ENCODE data around the gene MAEA.
"Not testable (repeated sequence)": the region's sequence is repeated elsewhere in the genome, so short reads cannot be mapped to it uniquely, and the experiment has no call there.

The MAEA gene

GRCh38 chr4:1279253-1279652, 10.4 kb upstream of the MAEA start:
- no peak for DNase-seq (ENCODE audit: low spot score)

GRCh38 chr4:1283711-1284110, 6.0 kb upstream of the MAEA start:
- no peak for DNase-seq (ENCODE audit: low spot score)

- DNase-seq (ENCODE audit: low spot score): no peak
These were observed 4.4 kb upstream of the MAEA start for GRCh38 chr4:1285151-1285789.

GRCh38 chr4:1285790-1286553, 3.7 kb upstream of the MAEA start:
- DNase-seq (ENCODE audit: low spot score): no peak

GRCh38 chr4:1288786-1289185, 905 bp upstream of the MAEA start:
- DNase-seq (ENCODE audit: low spot score): no peak

- no peak for DNase-seq (ENCODE audit: low spot score)
These were observed 680 bp downstream of the MAEA start for GRCh38 chr4:1290165-1290977.

- no peak for DNase-seq (ENCODE audit: low spot score)
These were observed 1.4 kb downstream of the MAEA start for GRCh38 chr4:1291091-1291490.

GRCh38 chr4:1291996-1292702, 2.5 kb downstream of the MAEA start:
- DNase-seq (ENCODE audit: low spot score): no peak

GRCh38 chr4:1292703-1293011, 3.0 kb downstream of the MAEA start:
- DNase-seq (ENCODE audit: low spot score): not testable (repeated sequence)

GRCh38 chr4:1293531-1293941, 3.8 kb downstream of the MAEA start:
- DNase-seq (ENCODE audit: low spot score): no peak

GRCh38 chr4:1293991-1294390, 4.3 kb downstream of the MAEA start:
- no peak for DNase-seq (ENCODE audit: low spot score)

- no peak for DNase-seq (ENCODE audit: low spot score)
These were observed 4.7 kb downstream of the MAEA start for GRCh38 chr4:1294424-1294823.

- no peak for DNase-seq (ENCODE audit: low spot score)
These were observed 5.2 kb downstream of the MAEA start for GRCh38 chr4:1294891-1295290.

GRCh38 chr4:1295405-1296055, 5.8 kb downstream of the MAEA start:
- no peak for DNase-seq (ENCODE audit: low spot score)

- no peak for DNase-seq (ENCODE audit: low spot score)
These were observed 6.8 kb downstream of the MAEA start for GRCh38 chr4:1296324-1297022.

- no peak for DNase-seq (ENCODE audit: low spot score)
These were observed 7.3 kb downstream of the MAEA start for GRCh38 chr4:1297023-1297395.

- no peak for DNase-seq (ENCODE audit: low spot score)
These were observed 8.0 kb downstream of the MAEA start for GRCh38 chr4:1297456-1298325.

GRCh38 chr4:1298461-1298860, 8.8 kb downstream of the MAEA start:
- no peak for DNase-seq (ENCODE audit: low spot score)

- DNase-seq (ENCODE audit: low spot score): no peak
These were observed 9.7 kb downstream of the MAEA start for GRCh38 chr4:1299301-1299860.
